Small intestine (tissue), 7 donors: ENCODE data around the gene SYTL3. TPM values are rescaled to one million over a fixed set of nuclear protein-coding genes. Genes with fewer than 3 reads are reported as not detected.

Experiments used
- DNase-seq, 2 donors: peaks; one replicate each; pipeline versions ENCODE4 v3.0.0 to v3.0.0-alpha.2; 2013
- FAIRE-seq: peaks from 2 replicates; lab custom pipeline; 2012; peaks lifted over from hg19 to GRCh38; lab: Jason Lieb, UNC
- H3K27ac ChIP-seq, 3 donors: one replicate each; pipeline ENCODE4 v1.5.1; 2013; ENCODE audit warnings: low read length in 2 of 3, mild to moderate bottlenecking in 2 of 3, control low read depth in 1 of 3, inconsistent platforms in 1 of 3, low read depth in 1 of 3, moderate library complexity in 1 of 3
- H3K27me3 ChIP-seq, 3 donors: one replicate each; pipeline ENCODE4 v1.6.1; 2013; ENCODE audit warnings: low read length in 3 of 3, inconsistent platforms in 1 of 3; ENCODE audit not compliant: control insufficient read depth in 3 of 3, insufficient read depth in 3 of 3
- H3K36me3 ChIP-seq, 3 donors: one replicate each; pipeline ENCODE4 v1.6.1; 2013; ENCODE audit warnings: low read length in 3 of 3, inconsistent platforms in 1 of 3, low read depth in 1 of 3, mild to moderate bottlenecking in 1 of 3, moderate library complexity in 1 of 3; ENCODE audit not compliant: control insufficient read depth in 3 of 3, insufficient read depth in 2 of 3
- H3K4me1 ChIP-seq, 3 donors: one replicate each; pipeline ENCODE4 v1.6.1; 2013; ENCODE audit warnings: low read length in 2 of 3, inconsistent platforms in 1 of 3, low read depth in 1 of 3, mild to moderate bottlenecking in 1 of 3, moderate library complexity in 1 of 3; ENCODE audit not compliant: control insufficient read depth in 3 of 3, insufficient read depth in 2 of 3
- H3K4me3 ChIP-seq, 3 donors: one replicate each; pipeline ENCODE4 v1.5.1; 2013; ENCODE audit warnings: low read length in 3 of 3, control low read depth in 1 of 3, inconsistent platforms in 1 of 3, low read depth in 1 of 3, mild to moderate bottlenecking in 1 of 3, moderate library complexity in 1 of 3
- H3K9me3 ChIP-seq, 2 donors: one replicate each; pipeline ENCODE4 v1.6.1; 2013; ENCODE audit warnings: low read depth in 1 of 2, low read length in 1 of 2; ENCODE audit not compliant: control insufficient read depth in 2 of 2, insufficient read depth in 1 of 2
- WGBS, 3 donors: extraction: QIAGEN DNeasy Blood & Tissue Kit; methylation state at CpG; one replicate each; pipeline ENCODE4 v1.1.7; 2013; 5-methylcytosine and 5-hydroxymethylcytosine counted together
- polyA plus RNA-seq, 4 donors: library from polyadenylated mRNA; stranded (reverse) in 3 of 4; unstranded in 1 of 4; fragments of 200-250 nt in 3 of 4; fragments of 120-200 nt in 1 of 4; gene quantifications; one replicate each; pipeline versions ENCODE4 v1.2.1 to v1.2.3, GENCODE V29; 2013
- donor health status: healthy with polysubstance abuse.
- donor health status: control.
- donor health status: control.
- donor health status: Bipolar disorder and iron deficiency.
- donor health status: healthy.

The SYTL3 gene
- polyA plus RNA-seq, 4 donors, result 2.9 to 5.7 (median 4.4) TPM

DNA sequence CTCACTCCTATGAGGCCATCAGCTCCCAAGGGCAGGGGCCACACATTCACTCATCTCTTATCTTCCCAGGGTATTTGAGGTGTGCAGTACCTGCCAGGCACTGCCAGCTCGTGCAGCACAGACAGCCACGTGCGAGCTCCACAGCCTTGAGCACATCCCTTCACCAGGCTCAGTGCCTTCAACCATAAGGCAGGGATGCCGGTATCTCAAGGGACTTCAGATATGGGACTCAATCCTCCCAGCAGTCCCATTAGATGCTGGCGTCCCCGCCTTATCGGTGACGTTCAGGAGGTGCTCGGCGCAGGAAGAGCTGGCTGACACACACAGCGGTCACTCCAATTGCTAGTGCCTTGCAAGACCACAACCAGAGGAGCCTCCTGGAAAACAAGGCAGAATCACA, 122.3 kb downstream of the SYTL3 start:
- Histone ChIP-seq H3K4me1 (peaks cover 0 to 34% (median 0%) of the 10 kb centered on the region in 3 donors), H3K27ac (peak overlapping the region; percentile 7 to 83 (median 75)), H3K36me3 (peaks cover 26 to 90% (median 65%) of the 10 kb centered on the region in 3 donors), H3K27me3 (no peaks in the 10 kb centered on the region), H3K9me3 (no peaks in the 10 kb centered on the region), H3K4me3 (no peak overlapping the region)
- WGBS, 3 donors, result 89 to 91% (median 91%) methylated on average over 11 of the region's 11 CpGs
- FAIRE-seq (no peak), DNase-seq (no peak)

DNA sequence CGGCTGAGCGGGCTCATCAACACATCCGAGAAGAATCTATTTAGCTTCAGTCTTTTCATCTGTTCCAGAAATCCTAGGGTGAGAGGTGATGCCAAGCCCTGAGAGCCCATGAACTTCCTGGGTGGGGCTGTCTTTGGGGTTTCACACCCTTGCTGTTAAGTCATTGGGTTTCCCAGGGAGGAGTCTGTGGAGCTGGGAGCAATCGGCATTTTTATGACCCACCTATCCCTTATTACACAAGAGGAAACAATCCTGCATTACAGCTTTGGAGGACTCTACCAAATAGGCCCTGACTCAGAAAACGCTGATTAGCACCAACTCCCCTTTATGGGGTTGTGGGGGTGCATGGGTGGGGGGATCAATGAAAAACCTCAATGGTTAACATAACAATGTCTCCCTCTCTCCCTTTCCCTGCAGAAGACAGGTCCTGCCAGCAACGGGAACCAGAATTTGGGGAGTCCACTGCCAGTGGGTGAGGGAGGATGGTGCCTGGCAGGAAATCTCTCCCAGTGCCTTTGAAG, 123.1 kb downstream of the SYTL3 start:
- Histone ChIP-seq H3K36me3 (peaks cover 24 to 90% (median 68%) of the 10 kb centered on the region in 3 donors), H3K4me3 (no peak overlapping the region), H3K27ac (peak overlapping the region; percentile 60 to 93 (median 83)), H3K9me3 (no peaks in the 10 kb centered on the region), H3K27me3 (no peaks in the 10 kb centered on the region), H3K4me1 (peaks cover 0 to 42% (median 0%) of the 10 kb centered on the region in 3 donors)
- 30 to 59% (median 38%) methylated on average over 6 of the region's 6 CpGs for WGBS, 3 donors
- FAIRE-seq, result no peak
- DNase-seq, result peak; percentile 93 to 96

DNA sequence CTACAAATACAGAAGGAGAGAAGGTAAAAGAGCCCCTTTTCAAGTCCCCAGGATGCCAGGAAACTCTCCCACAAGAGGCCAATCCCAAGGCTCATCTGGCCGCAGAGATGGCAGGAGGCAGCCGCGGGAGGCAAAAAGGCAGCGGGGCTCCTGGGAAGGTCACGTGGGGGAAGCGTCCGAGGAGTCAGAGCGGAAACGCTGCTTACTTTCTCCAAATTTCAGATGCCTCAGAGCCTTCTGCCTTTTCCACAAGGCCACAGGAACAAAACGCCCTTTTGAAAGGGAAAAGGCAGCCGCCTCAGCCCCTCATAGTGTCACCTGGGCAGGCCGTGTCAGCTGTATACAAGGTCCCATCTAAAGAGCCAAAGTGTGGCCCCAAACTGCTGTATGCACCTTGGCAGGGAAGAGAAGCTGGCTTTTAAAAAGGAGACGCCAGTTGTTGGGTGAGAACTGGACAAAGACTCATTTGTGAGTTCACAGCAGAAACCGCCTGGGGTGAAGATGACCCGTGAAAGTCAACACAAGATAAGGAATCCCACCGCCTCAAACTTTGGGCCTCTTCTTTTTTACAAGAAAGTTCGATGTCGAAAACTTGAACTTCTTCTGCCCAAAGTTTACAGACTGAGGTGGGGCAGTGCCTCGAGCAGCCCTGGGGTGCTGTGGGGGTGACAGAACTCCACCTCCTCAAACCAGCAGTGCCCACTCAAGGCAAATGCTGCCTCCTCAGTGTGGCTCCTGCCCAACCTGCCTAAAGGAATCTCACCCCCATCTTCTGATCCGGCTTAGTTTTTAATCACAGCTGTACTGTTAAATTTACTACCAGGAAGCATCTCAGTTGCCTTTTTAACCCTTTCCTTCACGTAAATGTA, 124.0 kb downstream of the SYTL3 start:
- DNase-seq (no peak), FAIRE-seq (no peak)
- Histone ChIP-seq H3K27me3 (no peaks in the 10 kb centered on the region), H3K36me3 (peaks cover 20 to 86% (median 69%) of the 10 kb centered on the region in 3 donors), H3K4me3 (no peak overlapping the region), H3K4me1 (peaks cover 0 to 50% (median 0%) of the 10 kb centered on the region in 3 donors), H3K9me3 (no peaks in the 10 kb centered on the region), H3K27ac (peak overlapping the region; percentile 60 to 93 (median 83))
- WGBS, 3 donors, result 77 to 80% (median 78%) methylated on average over 21 of the region's 21 CpGs

DNA sequence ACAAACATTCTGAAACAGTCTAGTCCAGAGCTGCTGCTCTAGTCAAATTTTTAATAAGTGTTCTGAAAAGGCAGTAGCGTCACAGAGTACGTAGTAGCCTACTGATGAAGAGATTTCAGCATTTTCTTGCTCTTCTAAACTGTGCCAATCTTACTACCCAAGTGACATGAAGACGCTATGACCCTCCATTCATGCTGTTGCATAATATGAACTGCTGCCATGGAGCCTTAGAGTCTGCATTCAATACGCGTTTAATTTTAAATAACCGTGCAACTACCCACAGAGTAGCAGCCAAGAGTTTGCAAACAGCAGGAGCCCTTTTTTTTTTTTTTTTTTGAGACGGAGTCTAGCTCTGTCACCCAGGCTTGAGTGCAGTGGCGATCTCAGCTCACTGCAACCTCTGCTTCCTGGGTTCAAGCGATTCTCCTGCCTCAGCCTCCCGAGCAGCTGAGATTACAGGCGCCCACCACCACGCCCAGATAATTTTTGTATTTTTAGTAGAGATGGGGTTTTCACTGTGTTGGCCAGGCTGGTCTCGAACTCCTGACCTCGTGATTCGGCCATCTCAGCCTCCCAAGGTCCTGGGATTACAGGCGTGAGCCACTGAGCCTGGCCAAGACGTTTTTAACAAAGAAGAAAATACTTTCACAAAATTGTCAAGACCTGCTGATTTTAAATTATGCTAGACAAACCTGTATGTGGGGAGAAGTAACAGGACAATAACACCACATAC, 125.0 kb downstream of the SYTL3 start:
- Histone ChIP-seq H3K27me3 (no peaks in the 10 kb centered on the region), H3K9me3 (no peaks in the 10 kb centered on the region), H3K27ac (peak overlapping the region in 1 of 3 donors; percentile 44), H3K4me3 (no peak overlapping the region), H3K36me3 (peaks cover 20 to 83% (median 63%) of the 10 kb centered on the region in 3 donors), H3K4me1 (peaks cover 0 to 55% (median 0%) of the 10 kb centered on the region in 3 donors)
- no peak for FAIRE-seq
- no peak for DNase-seq
- 92% methylated on average over 16 to 17 of the region's 17 CpGs for WGBS, 3 donors

DNA sequence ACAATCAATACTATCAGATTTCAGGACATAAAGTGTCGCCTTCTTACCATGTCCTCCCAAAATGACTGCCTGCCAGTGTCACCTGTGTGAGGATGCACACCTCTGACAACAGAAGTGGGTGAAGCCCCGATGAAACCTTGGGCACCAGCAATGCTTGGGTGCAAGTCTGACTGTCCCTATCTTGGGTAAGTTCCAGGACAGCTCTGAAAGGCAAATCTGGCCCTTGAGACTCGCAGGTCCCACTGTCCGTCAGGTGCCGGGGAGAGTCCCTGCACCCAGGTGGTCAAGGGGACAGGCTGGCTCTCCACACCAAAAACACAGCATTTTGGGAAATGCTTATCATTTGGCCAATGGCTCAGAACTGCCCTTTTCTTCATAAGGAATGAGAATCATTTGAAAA, 126.0 kb downstream of the SYTL3 start:
- Histone ChIP-seq H3K9me3 (no peaks in the 10 kb centered on the region), H3K27ac (no peak overlapping the region), H3K4me1 (peaks cover 0 to 55% (median 0%) of the 10 kb centered on the region in 3 donors), H3K27me3 (no peaks in the 10 kb centered on the region), H3K36me3 (peaks cover 17 to 78% (median 60%) of the 10 kb centered on the region in 3 donors), H3K4me3 (no peak overlapping the region)
- 93 to 97% (median 94%) methylated on average over 5 of the region's 5 CpGs for WGBS, 3 donors
- DNase-seq, result no peak
- no peak for FAIRE-seq

DNA sequence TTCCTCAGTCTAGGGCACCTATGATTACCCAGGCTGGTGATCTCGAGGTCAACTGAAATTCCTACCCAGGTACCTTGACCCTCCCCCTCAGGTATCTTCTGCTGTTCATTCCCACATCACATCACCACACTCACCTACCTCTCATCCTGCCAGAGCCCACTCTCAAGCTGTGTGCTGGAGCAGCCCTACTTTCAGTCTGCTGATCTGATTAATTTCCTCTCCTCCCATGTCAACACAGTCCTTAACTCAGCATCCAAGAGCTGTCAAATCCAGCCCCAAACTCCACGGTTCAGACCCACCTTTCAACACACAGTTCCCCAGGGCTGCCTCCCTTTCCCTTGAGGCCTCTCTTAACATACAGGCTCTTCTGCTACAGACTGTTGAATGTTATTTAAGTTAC, 126.9 kb downstream of the SYTL3 start:
- 82 to 91% (median 86%) methylated on average over 2 of the region's 2 CpGs for WGBS, 3 donors
- H3K4me1 ChIP-seq, result peaks cover 0 to 54% (median 0%) of the 10 kb centered on the region in 3 donors
- H3K9me3 ChIP-seq, result no peaks in the 10 kb centered on the region
- no peak overlapping the region for H3K4me3 ChIP-seq
- no peaks in the 10 kb centered on the region for H3K27me3 ChIP-seq
- DNase-seq (no peak), FAIRE-seq (no peak)
- H3K36me3 ChIP-seq, result peaks cover 17 to 78% (median 61%) of the 10 kb centered on the region in 3 donors
- peak overlapping the region in 1 of 3 donors; percentile 46 for H3K27ac ChIP-seq

DNA sequence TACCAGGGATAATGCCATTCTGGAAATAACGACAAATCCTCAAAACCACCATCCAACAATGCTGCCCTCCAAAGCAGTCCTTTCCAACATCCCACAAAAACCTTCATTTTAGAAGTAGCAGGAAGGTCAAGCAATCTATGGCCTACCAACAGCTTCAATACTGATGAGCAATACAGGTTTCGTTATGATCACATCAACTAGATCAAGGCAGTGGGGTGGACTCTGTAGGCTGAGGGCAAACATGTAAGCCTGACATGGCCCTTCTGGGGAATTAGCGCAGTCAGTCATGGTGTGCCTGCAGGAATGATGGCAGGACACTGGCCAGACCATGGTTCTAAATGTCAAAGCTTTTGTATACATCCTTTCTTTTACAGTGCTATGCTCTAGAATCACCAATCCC, 127.7 kb downstream of the SYTL3 start:
- Histone ChIP-seq H3K36me3 (peaks cover 18 to 78% (median 63%) of the 10 kb centered on the region in 3 donors), H3K4me3 (no peak overlapping the region), H3K27ac (peak overlapping the region in 1 of 3 donors; percentile 46), H3K4me1 (peaks cover 0 to 55% (median 2%) of the 10 kb centered on the region in 3 donors), H3K27me3 (no peaks in the 10 kb centered on the region), H3K9me3 (no peaks in the 10 kb centered on the region)
- 96 to 100% (median 98%) methylated on average over 3 of the region's 3 CpGs for WGBS, 3 donors
- DNase-seq (no peak), FAIRE-seq (no peak)

DNA sequence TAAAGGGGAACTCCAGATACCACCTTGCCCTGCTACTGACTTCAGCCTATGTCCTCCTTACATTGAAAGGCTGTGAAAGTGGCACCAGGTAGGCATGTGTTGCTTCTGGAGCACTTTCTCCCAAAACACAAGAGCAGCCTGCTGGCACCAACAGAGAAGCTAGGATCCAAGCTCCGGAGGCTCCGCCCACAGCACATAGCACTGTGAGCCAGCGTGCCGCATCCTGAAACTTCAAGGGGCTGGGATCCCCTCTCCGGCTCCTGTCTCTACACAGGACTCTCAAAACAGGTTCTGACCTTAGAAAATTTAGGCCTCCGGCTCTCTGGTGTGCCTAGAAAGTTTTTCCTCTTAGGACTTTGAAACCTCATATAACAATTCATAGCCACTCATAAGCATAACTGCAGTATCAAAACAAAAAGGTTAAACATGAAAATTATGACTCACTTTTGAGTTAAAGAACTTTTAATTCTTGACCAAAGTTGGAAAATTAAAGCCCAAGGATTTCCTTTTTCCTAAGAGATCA, 128.2 kb downstream of the SYTL3 start:
- no peak for DNase-seq
- WGBS, 3 donors, result 65 to 86% (median 76%) methylated on average over 6 of the region's 6 CpGs
- H3K9me3 ChIP-seq, result no peaks in the 10 kb centered on the region
- peaks cover 22 to 78% (median 68%) of the 10 kb centered on the region in 3 donors for H3K36me3 ChIP-seq
- H3K4me1 ChIP-seq, result peaks cover 0 to 55% (median 2%) of the 10 kb centered on the region in 3 donors
- H3K27me3 ChIP-seq, result no peaks in the 10 kb centered on the region
- no peak overlapping the region for H3K4me3 ChIP-seq
- H3K27ac ChIP-seq, result peak overlapping the region in 1 of 3 donors; percentile 46
- no peak for FAIRE-seq
